Chondrocyte (in vitro differentiated cells): ENCODE data around the gene CDKL2. TPM values are rescaled to one million over a fixed set of nuclear protein-coding genes. Genes with fewer than 3 reads are reported as not detected.
"Not testable (repeated sequence)": the region's sequence is repeated elsewhere in the genome, so short reads cannot be mapped to it uniquely, and the experiment has no call there.

Experiments used
- DNase-seq: peaks from one replicate; pipeline ENCODE4 v3.0.0; 2021; ENCODE audit warnings: mixed read lengths, low spot score
- H3K27ac Mint-ChIP-seq: one replicate; pipeline ENCODE4 v1.8.0; 2021; ENCODE audit warnings: mild to moderate bottlenecking, moderate library complexity, mixed read lengths; ENCODE audit not compliant: unreplicated experiment
- H3K27me3 Mint-ChIP-seq: 2 replicates; pipeline ENCODE4 v1.8.0; 2021; ENCODE audit warnings: low read depth, mixed read lengths
- H3K36me3 Mint-ChIP-seq: 2 replicates; pipeline ENCODE4 v1.8.0; 2021; ENCODE audit warnings: low read depth, mixed read lengths
- H3K4me1 Mint-ChIP-seq: 2 replicates; pipeline ENCODE4 v1.8.0; 2021; ENCODE audit warnings: low read depth, mild to moderate bottlenecking, mixed read lengths
- H3K4me3 Mint-ChIP-seq: one replicate; pipeline ENCODE4 v1.8.0; 2021; ENCODE audit warnings: mild to moderate bottlenecking, moderate library complexity, mixed read lengths; ENCODE audit not compliant: unreplicated experiment
- H3K9me3 Mint-ChIP-seq: 2 replicates; pipeline ENCODE4 v1.8.0; 2021; ENCODE audit warnings: low read depth, mixed read lengths
- CTCF ChIP-seq: fragments of 200-600 bp; sonication (generic); IDR thresholded peaks from 2 replicates; pipeline ENCODE4 v1.5.0; 2021; ENCODE audit warnings: antibody characterized with exemption, mild to moderate bottlenecking, moderate library complexity
- total RNA-seq: library from RNA; stranded (reverse); gene quantifications from 3 replicates; pipeline ENCODE4 v1.2.1, GENCODE V29; 2021

Gene CDKL2
- total RNA-seq, 1 donor from 2014 or later = 4.2 TPM

- not testable (repeated sequence) for H3K27me3 Mint-ChIP-seq, H3K4me3 Mint-ChIP-seq, H3K27ac Mint-ChIP-seq, H3K4me1 Mint-ChIP-seq, DNase-seq
- Mint-ChIP-seq H3K36me3 (peaks cover 34% of the 10 kb centered on the region), H3K9me3 (peaks cover 34% of the 10 kb centered on the region)
Observed at GRCh38 chr4:75533339-75533887, 96.9 kb downstream of the CDKL2 start.

GRCh38 chr4:75531536-75532143, 98.7 kb downstream of the CDKL2 start:
- H3K36me3 Mint-ChIP-seq = peaks cover 36% of the 10 kb centered on the region
- not testable (repeated sequence) for H3K4me1 Mint-ChIP-seq

GRCh38 chr4:75530556-75531322, 99.6 kb downstream of the CDKL2 start:
- H3K4me1 Mint-ChIP-seq = no peaks in the 10 kb centered on the region
- H3K27ac Mint-ChIP-seq = no peak overlapping the region
- peaks cover 39% of the 10 kb centered on the region for H3K36me3 Mint-ChIP-seq
- H3K27me3 Mint-ChIP-seq = no peaks in the 10 kb centered on the region
- peaks cover 27% of the 10 kb centered on the region for H3K9me3 Mint-ChIP-seq
- H3K4me3 Mint-ChIP-seq = no peak overlapping the region
- no peak for TF ChIP-seq CTCF
- no peak for DNase-seq

More at GRCh38 chr4:75531536-75532143, 98.7 kb downstream of the CDKL2 start:
- H3K27me3 Mint-ChIP-seq, H3K27ac Mint-ChIP-seq, DNase-seq, H3K4me3 Mint-ChIP-seq: not testable (repeated sequence)
- peaks cover 29% of the 10 kb centered on the region for H3K9me3 Mint-ChIP-seq

Other genes with a start within 250 kb of the CDKL2 start
- gene RCHY1, start 116.1 kb downstream of the CDKL2 start, total RNA-seq = 15.2 to 18.7 TPM (median 17.6 TPM) in 3 replicates
- 12.9 to 13.2 TPM (median 13.2 TPM) in 3 replicates for gene THAP6, start 116.1 kb downstream of the CDKL2 start, total RNA-seq
- not detected in 3 replicates for gene ODAPH, start 74.5 kb downstream of the CDKL2 start, total RNA-seq
- gene G3BP2, start 42.9 kb upstream of the CDKL2 start, total RNA-seq = 153 to 161 TPM (median 157 TPM) in 3 replicates
- 85.0 to 98.4 TPM (median 86.4 TPM) in 3 replicates for gene USO1, start 94.0 kb upstream of the CDKL2 start, total RNA-seq